Measurements from ENCODE around the gene ITIH3. TPM values are rescaled to one million over a fixed set of nuclear protein-coding genes. Genes with fewer than 3 reads are reported as not detected.
A peak's percentile ranks its signal among the peaks of the same experiment; 100 is the strongest.

Gene ITIH3
- total and polyA plus RNA-seq, 9 donors, result 0.35 to 2.9 (median 1.2) TPM

DNA sequence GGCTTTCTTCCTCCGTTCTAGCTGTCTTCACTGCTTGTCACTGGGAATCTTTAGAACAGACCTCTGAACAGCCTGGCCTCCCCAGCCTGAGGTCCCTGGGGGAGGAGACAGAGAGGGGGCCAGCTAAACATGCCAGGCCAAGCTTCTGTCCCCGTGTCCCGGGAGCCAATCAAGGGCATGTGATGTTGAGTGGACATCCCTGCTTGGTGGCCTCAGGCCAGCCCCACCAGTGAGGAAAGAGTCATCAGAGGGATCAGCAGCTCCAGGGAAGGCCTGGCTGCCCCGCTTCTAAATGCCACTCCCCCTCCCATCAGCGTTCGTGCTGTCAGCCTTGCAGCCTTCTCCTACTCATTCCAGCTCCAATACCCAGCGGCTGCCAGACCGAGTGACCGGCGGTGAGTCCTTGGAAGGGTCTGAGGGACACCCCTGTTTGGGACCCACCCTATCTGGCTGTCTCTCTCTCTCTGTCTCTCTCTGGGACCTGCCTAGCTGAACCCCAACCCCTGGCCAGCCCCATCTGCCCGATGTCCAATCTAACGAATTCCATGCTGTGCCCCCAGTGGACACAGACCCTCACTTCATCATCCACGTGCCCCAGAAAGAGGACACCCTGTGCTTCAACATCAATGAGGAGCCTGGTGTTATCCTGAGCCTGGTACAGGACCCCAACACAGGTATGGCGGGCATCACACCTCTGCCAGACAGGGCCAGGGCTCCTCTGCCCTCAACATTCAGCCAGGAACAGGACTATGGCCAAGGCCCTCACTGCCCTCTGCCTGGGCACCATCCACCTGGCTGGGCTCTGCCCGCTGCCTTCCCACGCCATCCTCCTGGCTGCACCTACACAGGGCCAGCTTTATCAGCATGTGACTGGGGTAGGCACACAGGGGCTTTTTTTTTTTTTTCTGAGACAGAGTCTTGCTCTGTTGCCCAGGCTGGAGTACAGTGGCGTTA is 6.6 kb upstream of the ITIH3 start:
- H3K27ac ChIP-seq (ENCODE audit: low read length), result no peak overlapping the region
- H3K36me3 ChIP-seq (ENCODE audit: control insufficient read depth, insufficient read depth, low read length), result no peaks in the 10 kb centered on the region
- no peak overlapping the region for H3K4me3 ChIP-seq (ENCODE audit: low read length)
- H3K27me3 ChIP-seq (ENCODE audit: control insufficient read depth, insufficient read depth, low read length), result peaks cover under 1% of the 10 kb centered on the region
- WGBS (ENCODE audit: insufficient coverage), result 67% methylated on average over 13 of the region's 17 CpGs
- no peaks in the 10 kb centered on the region for H3K9me3 ChIP-seq (replicated peaks; ENCODE audit: control insufficient read depth, low read depth, low read length)
- peaks cover 11% of the 10 kb centered on the region for H3K4me1 ChIP-seq (ENCODE audit: control insufficient read depth, insufficient read depth, low read length)
- no peak for DNase-seq

DNA sequence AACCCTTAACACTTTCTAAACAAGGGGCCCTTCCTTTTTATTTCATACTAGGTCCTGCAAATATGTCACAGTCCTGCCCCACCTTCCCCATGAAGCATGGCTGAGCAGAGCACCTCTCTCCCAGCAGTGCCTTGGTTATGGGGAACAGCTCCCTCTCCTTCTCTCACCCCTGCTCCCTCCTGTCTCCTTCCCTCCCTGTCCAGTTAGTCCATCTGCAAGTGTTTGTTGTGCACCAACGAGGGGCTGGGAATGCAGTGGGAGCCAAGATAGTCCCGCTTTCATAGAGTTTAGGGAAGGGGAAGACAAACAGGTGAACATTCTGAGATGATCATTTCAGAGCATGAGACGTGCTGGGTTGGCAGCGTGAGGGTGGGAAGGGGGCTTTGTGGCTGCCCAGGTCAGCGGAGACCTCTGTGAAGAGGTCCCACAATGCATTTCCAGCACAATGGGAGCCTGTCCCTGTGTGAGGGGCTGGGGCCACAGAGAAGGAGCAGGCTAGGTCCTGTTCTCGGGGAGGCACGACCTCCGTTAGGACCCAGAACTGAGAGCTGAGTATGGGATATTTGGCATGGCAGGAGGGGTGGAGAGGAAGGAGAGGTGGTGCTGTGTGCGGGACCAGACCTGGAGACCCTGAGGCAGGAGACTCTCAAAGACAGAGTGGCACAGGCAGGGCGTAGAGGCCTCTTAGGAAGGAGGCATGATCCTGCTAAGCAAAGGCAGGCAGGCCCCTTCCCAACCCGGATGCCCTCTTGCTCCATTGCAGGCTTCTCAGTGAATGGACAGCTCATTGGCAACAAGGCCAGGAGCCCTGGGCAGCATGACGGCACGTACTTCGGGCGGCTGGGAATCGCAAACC is 5.5 kb upstream of the ITIH3 start:
- DNase-seq, result no peak
- Histone ChIP-seq H3K27ac (ENCODE audit: low read length) (no peak overlapping the region), H3K27me3 (ENCODE audit: control insufficient read depth, insufficient read depth, low read length) (no peaks in the 10 kb centered on the region), H3K9me3 (replicated peaks; ENCODE audit: control insufficient read depth, low read depth, low read length) (no peaks in the 10 kb centered on the region), H3K4me3 (ENCODE audit: low read length) (no peak overlapping the region), H3K36me3 (ENCODE audit: control insufficient read depth, insufficient read depth, low read length) (no peaks in the 10 kb centered on the region), H3K4me1 (ENCODE audit: control insufficient read depth, insufficient read depth, low read length) (peaks cover 22% of the 10 kb centered on the region)
- WGBS (ENCODE audit: insufficient coverage), result 72% methylated on average over 16 of the region's 16 CpGs

DNA sequence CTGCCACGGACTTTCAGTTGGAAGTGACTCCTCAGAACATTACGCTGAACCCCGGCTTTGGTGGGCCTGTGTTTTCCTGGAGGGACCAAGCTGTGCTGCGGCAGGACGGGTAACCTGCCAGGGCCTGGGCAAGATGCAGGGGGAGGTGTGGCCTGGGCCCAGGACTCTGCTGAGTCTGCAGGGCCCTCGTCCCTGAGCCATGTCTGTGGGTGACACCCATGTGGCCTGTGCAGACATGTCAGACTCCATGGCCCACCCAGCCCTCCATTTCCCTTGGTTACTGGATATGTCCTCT is 4.9 kb upstream of the ITIH3 start:
- no peaks in the 10 kb centered on the region for H3K36me3 ChIP-seq (ENCODE audit: control insufficient read depth, insufficient read depth, low read length)
- no peak for DNase-seq
- H3K4me1 ChIP-seq (ENCODE audit: control insufficient read depth, insufficient read depth, low read length), result peaks cover 27% of the 10 kb centered on the region
- H3K27ac ChIP-seq (ENCODE audit: low read length), result no peak overlapping the region
- no peak overlapping the region for H3K4me3 ChIP-seq (ENCODE audit: low read length)
- no peaks in the 10 kb centered on the region for H3K9me3 ChIP-seq (replicated peaks; ENCODE audit: control insufficient read depth, low read depth, low read length)
- WGBS (ENCODE audit: insufficient coverage), result 80% methylated on average over 6 of the region's 6 CpGs
- no peaks in the 10 kb centered on the region for H3K27me3 ChIP-seq (ENCODE audit: control insufficient read depth, insufficient read depth, low read length)

DNA sequence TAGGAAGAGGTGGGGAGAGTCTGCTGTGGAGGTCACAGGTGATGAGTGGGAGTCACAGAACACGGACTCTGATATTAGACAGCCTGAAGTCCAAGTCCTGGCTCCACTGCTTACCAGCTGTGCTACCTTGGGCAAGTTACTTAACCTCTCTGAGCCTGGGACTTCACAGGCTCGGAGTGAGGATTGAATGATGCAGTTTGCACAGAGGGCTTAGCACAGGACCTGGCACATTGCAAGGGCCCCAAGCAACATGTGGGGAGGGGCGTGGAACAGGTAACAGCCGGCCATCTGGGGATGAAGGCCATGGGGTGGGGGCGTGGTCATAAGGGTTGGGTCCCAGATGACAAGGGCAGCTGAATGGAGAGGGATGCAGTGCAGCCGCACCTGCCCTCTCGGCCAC is 4.3 kb upstream of the ITIH3 start:
- H3K4me3 ChIP-seq (ENCODE audit: low read length), result no peak overlapping the region
- no peaks in the 10 kb centered on the region for H3K9me3 ChIP-seq (replicated peaks; ENCODE audit: control insufficient read depth, low read depth, low read length)
- 86% methylated on average over 7 of the region's 7 CpGs for WGBS (ENCODE audit: insufficient coverage)
- no peaks in the 10 kb centered on the region for H3K27me3 ChIP-seq (ENCODE audit: control insufficient read depth, insufficient read depth, low read length)
- DNase-seq, result no peak
- peaks cover 29% of the 10 kb centered on the region for H3K4me1 ChIP-seq (ENCODE audit: control insufficient read depth, insufficient read depth, low read length)
- H3K27ac ChIP-seq (ENCODE audit: low read length), result no peak overlapping the region
- no peaks in the 10 kb centered on the region for H3K36me3 ChIP-seq (ENCODE audit: control insufficient read depth, insufficient read depth, low read length)

DNA sequence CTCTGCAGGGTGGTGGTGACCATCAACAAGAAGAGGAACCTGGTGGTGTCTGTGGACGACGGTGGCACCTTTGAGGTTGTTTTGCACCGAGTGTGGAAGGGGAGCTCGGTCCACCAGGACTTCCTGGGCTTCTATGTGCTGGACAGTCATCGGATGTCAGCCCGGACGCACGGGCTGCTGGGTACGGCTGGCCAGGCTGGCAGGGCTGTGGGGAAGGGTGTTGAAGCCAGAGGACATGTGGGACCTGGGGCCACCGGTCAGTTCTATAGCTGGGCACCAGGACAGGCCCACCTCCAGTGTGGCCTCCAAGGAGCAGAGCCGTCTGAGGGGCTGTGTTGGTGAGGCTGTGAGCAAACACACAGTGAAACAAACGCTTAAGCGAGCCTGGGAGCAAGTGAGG is 3.9 kb upstream of the ITIH3 start:
- DNase-seq, result no peak
- no peak overlapping the region for H3K27ac ChIP-seq (ENCODE audit: low read length)
- H3K36me3 ChIP-seq (ENCODE audit: control insufficient read depth, insufficient read depth, low read length), result no peaks in the 10 kb centered on the region
- H3K9me3 ChIP-seq (replicated peaks; ENCODE audit: control insufficient read depth, low read depth, low read length), result no peaks in the 10 kb centered on the region
- no peaks in the 10 kb centered on the region for H3K27me3 ChIP-seq (ENCODE audit: control insufficient read depth, insufficient read depth, low read length)
- no peak overlapping the region for H3K4me3 ChIP-seq (ENCODE audit: low read length)
- 82% methylated on average over 13 of the region's 13 CpGs for WGBS (ENCODE audit: insufficient coverage)
- peaks cover 29% of the 10 kb centered on the region for H3K4me1 ChIP-seq (ENCODE audit: control insufficient read depth, insufficient read depth, low read length)

DNA sequence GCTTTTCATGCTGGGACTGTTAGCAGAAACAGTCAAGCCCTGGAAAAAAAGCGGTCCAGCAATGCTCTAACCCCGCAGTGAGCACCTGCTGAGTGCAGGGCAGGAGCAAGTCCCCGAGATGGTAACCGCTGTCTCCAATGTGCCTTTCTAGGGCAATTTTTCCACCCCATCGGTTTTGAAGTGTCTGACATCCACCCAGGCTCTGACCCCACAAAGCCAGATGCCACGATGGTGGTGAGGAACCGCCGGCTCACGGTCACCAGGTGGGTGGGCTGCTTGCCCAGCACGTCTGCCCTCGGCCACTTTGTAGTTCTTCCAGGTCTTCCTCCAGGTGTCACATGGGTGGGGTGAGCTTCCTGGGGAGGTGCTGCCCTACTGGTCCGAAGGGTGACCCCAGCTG is 3.2 kb upstream of the ITIH3 start:
- Histone ChIP-seq H3K4me3 (ENCODE audit: low read length) (no peak overlapping the region), H3K36me3 (ENCODE audit: control insufficient read depth, insufficient read depth, low read length) (no peaks in the 10 kb centered on the region), H3K9me3 (replicated peaks; ENCODE audit: control insufficient read depth, low read depth, low read length) (no peaks in the 10 kb centered on the region), H3K27ac (ENCODE audit: low read length) (no peak overlapping the region), H3K4me1 (ENCODE audit: control insufficient read depth, insufficient read depth, low read length) (peaks cover 29% of the 10 kb centered on the region), H3K27me3 (ENCODE audit: control insufficient read depth, insufficient read depth, low read length) (no peaks in the 10 kb centered on the region)
- DNase-seq, result no peak
- 81% methylated on average over 11 of the region's 12 CpGs for WGBS (ENCODE audit: insufficient coverage)

DNA sequence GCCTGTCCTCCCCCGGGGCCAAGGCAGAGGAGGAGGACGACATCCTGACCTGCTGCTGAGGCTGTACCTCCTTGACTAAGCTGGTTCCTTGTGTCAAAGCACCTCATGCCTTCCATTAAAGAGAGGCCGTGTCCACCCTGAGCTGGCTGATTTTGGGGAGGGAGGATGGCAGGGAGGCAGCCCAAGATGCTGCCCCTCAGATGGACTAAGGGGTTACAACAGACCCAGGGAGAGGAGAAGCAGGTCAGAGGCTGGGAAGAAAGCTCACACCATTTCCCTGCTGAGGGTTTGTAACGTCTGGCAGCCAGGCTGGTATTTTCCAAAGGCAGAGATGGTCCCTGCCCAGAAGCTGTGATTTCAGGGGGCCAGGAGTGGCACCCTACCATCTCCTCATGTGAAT is 2.7 kb upstream of the ITIH3 start:
- Histone ChIP-seq H3K36me3 (ENCODE audit: control insufficient read depth, insufficient read depth, low read length) (no peaks in the 10 kb centered on the region), H3K9me3 (replicated peaks; ENCODE audit: control insufficient read depth, low read depth, low read length) (no peaks in the 10 kb centered on the region), H3K27ac (ENCODE audit: low read length) (no peak overlapping the region), H3K4me1 (ENCODE audit: control insufficient read depth, insufficient read depth, low read length) (peaks cover 29% of the 10 kb centered on the region), H3K4me3 (ENCODE audit: low read length) (no peak overlapping the region), H3K27me3 (ENCODE audit: control insufficient read depth, insufficient read depth, low read length) (no peaks in the 10 kb centered on the region)
- no peak for DNase-seq
- 67% methylated on average over 4 of the region's 4 CpGs for WGBS (ENCODE audit: insufficient coverage)

DNA sequence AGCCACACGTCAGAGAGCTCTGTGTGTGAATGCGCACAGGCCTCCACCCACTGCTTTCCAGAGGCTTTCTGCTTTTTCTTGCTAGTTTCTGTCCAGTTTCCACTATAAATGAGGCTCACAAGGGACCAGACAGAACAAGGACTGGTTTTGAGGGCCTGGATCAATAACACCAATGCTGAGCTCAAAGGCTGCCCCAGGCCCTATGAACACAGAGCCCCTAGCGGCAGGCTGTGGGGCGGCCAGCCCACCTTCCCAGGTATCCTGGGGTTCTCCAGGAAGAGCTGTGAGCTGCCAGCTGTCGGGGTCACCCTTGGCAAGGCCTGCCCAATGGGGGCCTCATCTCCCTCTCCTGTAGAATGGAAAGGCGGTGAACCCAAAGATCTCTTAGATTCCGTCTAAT is 2.2 kb upstream of the ITIH3 start:
- DNase-seq, result no peak
- no peak overlapping the region for H3K4me3 ChIP-seq (ENCODE audit: low read length)
- H3K36me3 ChIP-seq (ENCODE audit: control insufficient read depth, insufficient read depth, low read length), result no peaks in the 10 kb centered on the region
- no peaks in the 10 kb centered on the region for H3K27me3 ChIP-seq (ENCODE audit: control insufficient read depth, insufficient read depth, low read length)
- H3K4me1 ChIP-seq (ENCODE audit: control insufficient read depth, insufficient read depth, low read length), result peaks cover 29% of the 10 kb centered on the region
- WGBS (ENCODE audit: insufficient coverage), result 76% methylated on average over 6 of the region's 7 CpGs
- no peaks in the 10 kb centered on the region for H3K9me3 ChIP-seq (replicated peaks; ENCODE audit: control insufficient read depth, low read depth, low read length)
- no peak overlapping the region for H3K27ac ChIP-seq (ENCODE audit: low read length)

DNA sequence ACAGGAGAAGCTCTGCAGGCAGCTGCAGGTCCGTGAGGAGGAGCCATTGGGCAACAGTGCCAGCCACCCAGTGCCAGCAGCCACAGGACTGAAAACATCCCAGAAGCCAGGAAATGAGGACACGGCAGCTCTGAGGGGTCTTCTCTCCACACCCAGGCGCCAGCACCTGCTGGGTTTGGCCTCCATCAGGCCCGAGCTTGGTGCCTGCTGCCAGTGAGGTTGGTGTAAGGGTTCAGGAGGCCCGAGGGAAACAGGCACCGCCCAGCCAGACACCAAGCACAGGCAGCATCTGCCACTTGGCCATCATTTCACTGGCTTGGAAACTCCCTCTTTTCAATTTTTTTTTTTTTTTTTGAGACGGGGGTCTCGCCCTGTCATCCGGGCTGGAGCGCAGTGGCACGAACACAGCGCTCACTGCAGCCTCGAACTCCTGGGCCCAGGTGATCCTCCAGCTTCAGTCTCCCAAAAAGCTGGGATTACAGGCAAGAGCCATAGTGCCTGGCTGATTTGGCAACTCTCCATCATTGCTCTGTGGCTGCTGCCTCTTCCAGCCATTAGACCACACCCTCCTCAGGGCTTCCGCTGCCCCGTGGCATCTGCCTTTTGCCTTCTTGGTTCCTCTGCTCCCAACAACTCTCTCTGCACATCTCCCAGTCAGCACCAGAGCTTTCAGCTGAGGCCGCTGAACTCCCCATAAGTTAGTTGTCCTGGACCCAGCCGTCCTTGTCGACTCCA is 1.5 kb upstream of the ITIH3 start:
- 72% methylated on average over 14 of the region's 18 CpGs for WGBS (ENCODE audit: insufficient coverage)
- peak; percentile 43 for DNase-seq
- Histone ChIP-seq H3K36me3 (ENCODE audit: control insufficient read depth, insufficient read depth, low read length) (no peaks in the 10 kb centered on the region), H3K4me1 (ENCODE audit: control insufficient read depth, insufficient read depth, low read length) (peaks cover 29% of the 10 kb centered on the region), H3K27ac (ENCODE audit: low read length) (no peak overlapping the region), H3K4me3 (ENCODE audit: low read length) (no peak overlapping the region), H3K9me3 (replicated peaks; ENCODE audit: control insufficient read depth, low read depth, low read length) (no peaks in the 10 kb centered on the region), H3K27me3 (ENCODE audit: control insufficient read depth, insufficient read depth, low read length) (no peaks in the 10 kb centered on the region)
